Natural killer cell (primary cell): ENCODE measurements around the gene BLM. TPM values are rescaled to one million over a fixed set of nuclear protein-coding genes. Genes with fewer than 3 reads are reported as not detected.

Source experiments
- ATAC-seq, 3 donors: fragments of 150-1000 bp in 2 of 3; fragments of 200-7000 bp in 1 of 3; cut with Tn5 transposase; 1 replicate in 1 of 3; 2 replicates in 2 of 3; pipeline ENCODE4 v1.10.0; 2021; ENCODE audit warnings: mild to moderate bottlenecking in 2 of 3, moderate library complexity in 2 of 3
- DNase-seq, 2 donors: peaks; one replicate each; pipeline versions ENCODE4 v3.0.0 to v3.0.0-alpha.2; 2013 to 2021; ENCODE audit warnings: mixed read lengths in 1 of 2
- H3K27ac ChIP-seq: one replicate; pipeline ENCODE4 v1.5.1; 2013; ENCODE audit warnings: mild to moderate bottlenecking, low read length
- H3K27me3 ChIP-seq: one replicate; pipeline ENCODE4 v1.6.1; 2013; ENCODE audit warnings: low read length; ENCODE audit not compliant: control insufficient read depth, insufficient read depth
- H3K36me3 ChIP-seq: one replicate; pipeline ENCODE4 v1.6.1; 2013; ENCODE audit warnings: low read length; ENCODE audit not compliant: control insufficient read depth, insufficient read depth
- H3K4me1 ChIP-seq: one replicate; pipeline ENCODE4 v1.6.1; 2013; ENCODE audit warnings: low read length; ENCODE audit not compliant: control insufficient read depth, insufficient read depth
- H3K4me3 ChIP-seq: one replicate; pipeline ENCODE4 v1.5.1; 2013; ENCODE audit warnings: low read length
- H3K9me3 ChIP-seq: one replicate; pipeline ENCODE4 v1.6.1; 2013; ENCODE audit warnings: low read length; ENCODE audit not compliant: control insufficient read depth, insufficient read depth
- H3K27ac Mint-ChIP-seq, 2 donors: one replicate each; pipeline ENCODE4 v1.8.0; 2022; ENCODE audit warnings: mild to moderate bottlenecking in 2 of 2, mixed read lengths in 2 of 2, moderate library complexity in 1 of 2
- H3K27me3 Mint-ChIP-seq, 2 donors: one replicate each; pipeline ENCODE4 v1.8.0; 2022; ENCODE audit warnings: low read depth in 2 of 2, mixed read lengths in 2 of 2
- H3K36me3 Mint-ChIP-seq: one replicate; pipeline ENCODE4 v1.8.0; 2022; ENCODE audit warnings: mixed read lengths
- H3K4me1 Mint-ChIP-seq, 2 donors: one replicate each; pipeline ENCODE4 v1.8.0; 2022; ENCODE audit warnings: mixed read lengths in 2 of 2
- H3K4me3 Mint-ChIP-seq: one replicate; pipeline ENCODE4 v1.8.0; 2022; ENCODE audit warnings: mild to moderate bottlenecking, moderate library complexity, mixed read lengths
- H3K9me3 Mint-ChIP-seq, 2 donors: one replicate each; pipeline ENCODE4 v1.8.0; 2022; ENCODE audit warnings: mixed read lengths in 2 of 2
- WGBS: methylation state at CpG from one replicate; pipeline ENCODE4 v1.1.7; 2013; ENCODE audit warnings: missing lambda C conversion rate; ENCODE audit not compliant: insufficient coverage; 5-methylcytosine and 5-hydroxymethylcytosine counted together
- intact Hi-C: fragments of 100-400 bp; cut with micrococcal nuclease; formaldehyde crosslinking; loops from one replicate; pipeline ENCODE4 v1.14.2; 2022
- total RNA-seq, 4 donors: library from RNA; stranded (reverse); fragments of 120-200 nt in 1 of 4; gene quantifications; one replicate each; pipeline versions ENCODE4 v1.2.3 to v1.2.4, GENCODE V29; 2013 to 2022
- TF ChIP-seq, protein P1 (sequence below): fragments of 200-600 bp; IDR thresholded peaks from one replicate; pipeline ENCODE4 v1.8.0; 2022; ENCODE audit warnings: antibody characterized with exemption

BLM gene
- total RNA-seq, 3 donors from 2014 or later (not counting 1 experiment from before 2014, with no cell fraction given) = 9.9 to 15.9 (median 14.1) TPM

DNA sequence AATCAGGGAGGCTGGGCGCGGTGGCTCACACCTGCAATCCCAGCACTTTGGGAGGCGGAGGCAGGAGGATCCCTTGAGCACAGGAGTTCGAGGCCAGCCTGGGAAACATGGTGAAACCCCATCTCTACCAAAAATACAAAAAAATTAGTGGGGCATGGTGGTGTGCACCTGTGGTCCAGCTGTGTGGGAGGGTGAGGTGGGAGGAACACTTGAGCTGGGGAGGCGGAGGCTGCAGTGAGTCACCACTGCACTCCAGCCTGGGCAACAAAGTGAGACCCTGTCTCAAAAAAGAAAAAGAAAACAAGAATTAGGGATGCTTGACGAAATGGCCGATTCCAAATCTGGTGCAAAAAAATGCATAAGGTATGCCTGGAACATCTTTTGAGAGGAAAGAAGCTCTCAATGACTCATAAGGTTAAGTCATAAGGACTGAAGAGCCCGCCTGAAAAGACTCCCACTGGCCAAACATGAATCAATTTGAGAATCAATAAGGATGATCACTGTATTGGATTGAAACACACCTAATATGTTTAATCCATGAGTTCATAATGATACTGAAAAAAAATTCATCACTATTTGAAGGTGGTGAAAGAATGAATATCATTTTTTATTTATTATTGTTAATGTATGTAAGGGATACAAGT lies 27.7 kb downstream of the BLM start:
- peaks cover 5 to 6% of the 10 kb centered on the region in 2 donors for H3K4me1 Mint-ChIP-seq
- no peak overlapping the region for H3K27ac Mint-ChIP-seq
- no peaks in the 10 kb centered on the region for H3K9me3 Mint-ChIP-seq
- Histone ChIP-seq H3K27ac (no peak overlapping the region), H3K9me3 (no peaks in the 10 kb centered on the region), H3K27me3 (no peaks in the 10 kb centered on the region), H3K4me1 (no peaks in the 10 kb centered on the region), H3K36me3 (no peaks in the 10 kb centered on the region), H3K4me3 (no peak overlapping the region)
- no peaks in the 10 kb centered on the region for H3K27me3 Mint-ChIP-seq
- no peak overlapping the region for H3K4me3 Mint-ChIP-seq
- H3K36me3 Mint-ChIP-seq = no peaks in the 10 kb centered on the region
- ATAC-seq (no peak), DNase-seq (no peak)
- TF ChIP-seq, protein P1, sequence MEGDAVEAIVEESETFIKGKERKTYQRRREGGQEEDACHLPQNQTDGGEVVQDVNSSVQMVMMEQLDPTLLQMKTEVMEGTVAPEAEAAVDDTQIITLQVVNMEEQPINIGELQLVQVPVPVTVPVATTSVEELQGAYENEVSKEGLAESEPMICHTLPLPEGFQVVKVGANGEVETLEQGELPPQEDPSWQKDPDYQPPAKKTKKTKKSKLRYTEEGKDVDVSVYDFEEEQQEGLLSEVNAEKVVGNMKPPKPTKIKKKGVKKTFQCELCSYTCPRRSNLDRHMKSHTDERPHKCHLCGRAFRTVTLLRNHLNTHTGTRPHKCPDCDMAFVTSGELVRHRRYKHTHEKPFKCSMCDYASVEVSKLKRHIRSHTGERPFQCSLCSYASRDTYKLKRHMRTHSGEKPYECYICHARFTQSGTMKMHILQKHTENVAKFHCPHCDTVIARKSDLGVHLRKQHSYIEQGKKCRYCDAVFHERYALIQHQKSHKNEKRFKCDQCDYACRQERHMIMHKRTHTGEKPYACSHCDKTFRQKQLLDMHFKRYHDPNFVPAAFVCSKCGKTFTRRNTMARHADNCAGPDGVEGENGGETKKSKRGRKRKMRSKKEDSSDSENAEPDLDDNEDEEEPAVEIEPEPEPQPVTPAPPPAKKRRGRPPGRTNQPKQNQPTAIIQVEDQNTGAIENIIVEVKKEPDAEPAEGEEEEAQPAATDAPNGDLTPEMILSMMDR = no peak
- intact Hi-C loops = no loop called here
- over 99% methylated on average over 8 of the region's 8 CpGs for WGBS

DNA sequence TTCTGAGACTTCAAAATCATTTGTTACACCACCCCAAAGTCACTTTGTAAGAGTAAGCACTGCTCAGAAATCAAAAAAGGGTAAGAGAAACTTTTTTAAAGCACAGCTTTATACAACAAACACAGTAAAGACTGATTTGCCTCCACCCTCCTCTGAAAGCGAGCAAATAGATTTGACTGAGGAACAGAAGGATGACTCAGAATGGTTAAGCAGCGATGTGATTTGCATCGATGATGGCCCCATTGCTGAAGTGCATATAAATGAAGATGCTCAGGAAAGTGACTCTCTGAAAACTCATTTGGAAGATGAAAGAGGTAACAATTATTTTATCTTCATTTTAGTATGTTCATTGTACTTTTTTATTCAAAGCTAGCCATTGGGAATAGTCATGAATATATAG lies 32.6 kb downstream of the BLM start:
- intact Hi-C loops = no loop called here
- H3K4me3 Mint-ChIP-seq = no peak overlapping the region
- TF ChIP-seq, protein P1 = no peak
- 93% methylated on average over 3 of the region's 3 CpGs for WGBS
- H3K4me1 Mint-ChIP-seq = peaks cover 0 to 12% of the 10 kb centered on the region in 2 donors
- DNase-seq (peak in 1 of 2 donors; percentile 7), ATAC-seq (no peak)
- no peaks in the 10 kb centered on the region for H3K9me3 Mint-ChIP-seq
- no peaks in the 10 kb centered on the region for H3K9me3 ChIP-seq
- H3K27ac ChIP-seq = no peak overlapping the region
- no peak overlapping the region for H3K27ac Mint-ChIP-seq
- no peaks in the 10 kb centered on the region for H3K36me3 ChIP-seq
- H3K27me3 ChIP-seq = no peaks in the 10 kb centered on the region
- no peaks in the 10 kb centered on the region for H3K27me3 Mint-ChIP-seq
- no peaks in the 10 kb centered on the region for H3K4me1 ChIP-seq
- H3K36me3 Mint-ChIP-seq = no peaks in the 10 kb centered on the region
- H3K4me3 ChIP-seq = no peak overlapping the region

DNA sequence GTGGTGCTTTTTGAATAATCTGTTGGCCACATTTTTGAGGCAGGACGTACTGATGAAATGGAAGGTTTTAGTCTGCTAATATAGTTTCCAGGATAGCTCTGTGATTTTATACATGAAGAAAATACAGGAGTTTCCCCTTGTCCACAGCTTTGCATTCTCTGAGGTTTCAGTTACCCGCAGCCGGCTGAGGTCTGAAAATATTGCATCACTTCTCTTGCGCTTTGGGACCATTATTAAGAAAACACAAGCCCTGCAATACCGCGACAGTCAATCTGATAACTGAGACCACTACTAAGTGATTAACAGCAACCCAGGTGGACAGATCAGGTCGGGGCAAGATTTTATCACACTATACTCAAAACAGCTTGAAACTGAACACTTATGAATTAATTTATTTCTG lies 33.0 kb downstream of the BLM start:
- Mint-ChIP-seq H3K36me3 (no peaks in the 10 kb centered on the region), H3K4me1 (peaks cover 0 to 17% of the 10 kb centered on the region in 2 donors), H3K9me3 (no peaks in the 10 kb centered on the region), H3K27me3 (no peaks in the 10 kb centered on the region), H3K4me3 (no peak overlapping the region), H3K27ac (no peak overlapping the region)
- Histone ChIP-seq H3K27ac (no peak overlapping the region), H3K9me3 (no peaks in the 10 kb centered on the region), H3K27me3 (no peaks in the 10 kb centered on the region), H3K4me3 (no peak overlapping the region), H3K4me1 (no peaks in the 10 kb centered on the region), H3K36me3 (no peaks in the 10 kb centered on the region)
- DNase-seq = peak in 1 of 2 donors; percentile 33
- TF ChIP-seq, protein P1 = no peak
- intact Hi-C loops = no loop called here
- 73% methylated on average over 7 of the region's 7 CpGs for WGBS
- ATAC-seq = no peak

DNA sequence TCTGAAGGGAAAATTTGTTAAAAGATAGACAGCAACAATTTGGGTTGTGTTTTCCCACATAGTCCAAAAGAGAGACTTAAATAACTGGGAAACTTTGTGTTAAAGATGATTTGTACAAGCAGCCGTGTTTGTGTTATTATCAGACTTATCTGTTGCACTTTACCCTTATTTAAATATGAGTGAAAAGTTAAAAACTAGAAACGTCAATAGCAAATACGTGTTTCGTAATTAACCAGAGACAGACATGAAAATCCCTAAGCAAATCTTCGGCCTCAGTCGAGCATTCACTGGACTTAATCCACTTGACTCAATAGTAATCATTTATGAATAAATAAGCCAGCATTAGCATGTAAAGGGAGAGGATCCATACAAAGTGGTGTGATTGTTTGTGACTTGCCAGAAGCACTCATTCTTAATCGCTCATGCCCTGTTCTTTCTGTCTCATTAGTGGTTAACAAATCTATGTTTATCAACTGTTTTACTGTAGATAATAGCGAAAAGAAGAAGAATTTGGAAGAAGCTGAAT lies 34.2 kb downstream of the BLM start:
- H3K36me3 Mint-ChIP-seq = peaks cover 7% of the 10 kb centered on the region
- H3K4me1 ChIP-seq = no peaks in the 10 kb centered on the region
- intact Hi-C loops = no loop called here
- no peak overlapping the region for H3K27ac ChIP-seq
- TF ChIP-seq, protein P1 = no peak
- no peak overlapping the region for H3K4me3 Mint-ChIP-seq
- no peaks in the 10 kb centered on the region for H3K9me3 Mint-ChIP-seq
- no peaks in the 10 kb centered on the region for H3K27me3 Mint-ChIP-seq
- H3K4me1 Mint-ChIP-seq = peaks cover 0 to 24% of the 10 kb centered on the region in 2 donors
- DNase-seq = no peak
- H3K9me3 ChIP-seq = no peaks in the 10 kb centered on the region
- 98% methylated on average over 6 of the region's 8 CpGs for WGBS
- H3K27ac Mint-ChIP-seq = no peak overlapping the region
- ATAC-seq = no peak
- no peaks in the 10 kb centered on the region for H3K27me3 ChIP-seq
- no peak overlapping the region for H3K4me3 ChIP-seq
- H3K36me3 ChIP-seq = no peaks in the 10 kb centered on the region
